Measurements from ENCODE around the gene TXNL1. TPM values are rescaled to one million over a fixed set of nuclear protein-coding genes. Genes with fewer than 3 reads are reported as not detected.
"Not testable (repeated sequence)": the region's sequence is repeated elsewhere in the genome, so short reads cannot be mapped to it uniquely, and the experiment has no call there.

The TXNL1 gene
- polyA plus RNA-seq, 10 donors = 92.8 to 131 (median 110) TPM

DNA sequence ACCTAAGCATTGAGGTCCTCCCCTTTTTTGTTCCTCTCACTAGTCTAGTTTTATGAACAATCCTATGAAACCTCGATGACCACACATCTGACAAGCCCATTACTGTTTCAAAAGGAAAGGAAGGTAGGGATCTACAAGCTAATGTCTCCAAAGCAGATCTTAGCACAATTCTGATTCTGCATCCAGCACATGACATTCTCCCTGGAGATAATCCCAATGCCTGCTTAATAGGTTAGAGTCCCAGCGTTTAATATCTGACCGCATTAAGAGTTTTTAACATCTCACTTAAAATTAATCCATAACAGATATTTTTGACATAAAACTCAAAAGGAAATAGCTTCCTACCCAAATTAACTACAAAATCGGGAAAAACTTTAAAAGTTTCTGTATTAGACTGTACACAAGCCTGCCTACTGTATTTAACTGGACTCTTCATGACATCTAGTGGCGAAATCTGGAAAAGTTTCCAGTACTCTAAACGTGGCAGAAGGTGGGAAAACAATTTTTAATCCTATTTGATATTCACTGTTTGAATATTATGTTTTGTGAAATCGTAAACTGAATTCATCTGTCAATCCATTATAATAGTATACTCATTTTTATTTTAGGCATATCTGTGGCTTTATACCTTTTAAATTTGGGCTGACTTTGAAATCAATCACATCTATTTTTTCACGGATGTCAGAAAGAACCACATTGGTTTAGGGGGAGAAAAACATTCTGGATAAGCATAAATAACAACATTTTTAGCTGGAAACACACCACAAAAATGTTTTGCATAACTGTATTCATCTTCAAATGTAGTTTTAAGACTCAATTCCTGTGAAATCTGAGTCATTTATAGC, 62.4 kb downstream of the TXNL1 start:
- DNase-seq = peak; percentile 76 to 87 (median 78)

DNA sequence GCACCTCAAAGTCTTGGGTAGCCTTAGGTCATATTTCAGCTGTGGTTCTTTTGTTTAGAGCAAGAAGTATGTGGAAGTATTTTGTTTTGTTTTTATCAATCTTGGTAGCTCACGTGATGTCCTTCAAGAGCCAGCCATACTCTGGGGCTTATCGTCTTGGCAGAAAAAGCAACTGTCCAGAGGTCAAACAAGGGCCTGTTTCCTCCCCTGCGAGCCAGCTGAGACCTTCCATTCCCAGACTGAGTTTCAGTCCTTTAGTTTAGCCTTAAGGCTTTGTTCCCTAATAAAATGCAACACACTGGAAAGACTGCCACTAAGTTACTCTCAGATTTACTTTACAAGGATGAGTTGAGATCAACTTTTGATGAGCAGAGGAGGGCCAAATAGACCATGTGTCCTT, 63.5 kb downstream of the TXNL1 start:
- peak; percentile 35 to 88 (median 73) for DNase-seq

DNA sequence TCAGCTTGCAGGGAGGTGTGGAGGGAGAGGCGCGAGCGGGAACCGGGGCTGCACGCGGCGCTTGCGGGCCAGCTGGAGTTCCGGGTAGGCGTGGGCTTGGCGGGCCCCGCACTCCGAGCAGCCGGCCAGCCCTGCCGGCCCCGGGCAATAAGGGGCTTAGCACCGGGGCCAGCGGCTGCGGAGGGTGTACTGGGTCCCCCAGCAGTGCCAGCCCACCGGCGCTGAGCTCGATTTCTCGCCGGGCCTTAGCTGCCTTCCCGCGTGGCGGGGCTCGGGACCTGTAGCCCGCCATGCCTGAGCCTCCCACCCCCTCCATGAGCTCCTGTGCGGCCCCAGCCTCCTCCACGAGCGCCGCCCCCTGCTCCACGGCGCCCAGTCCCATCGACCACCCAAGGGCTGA, 66.1 kb downstream of the TXNL1 start:
- DNase-seq = not testable (repeated sequence)

DNA sequence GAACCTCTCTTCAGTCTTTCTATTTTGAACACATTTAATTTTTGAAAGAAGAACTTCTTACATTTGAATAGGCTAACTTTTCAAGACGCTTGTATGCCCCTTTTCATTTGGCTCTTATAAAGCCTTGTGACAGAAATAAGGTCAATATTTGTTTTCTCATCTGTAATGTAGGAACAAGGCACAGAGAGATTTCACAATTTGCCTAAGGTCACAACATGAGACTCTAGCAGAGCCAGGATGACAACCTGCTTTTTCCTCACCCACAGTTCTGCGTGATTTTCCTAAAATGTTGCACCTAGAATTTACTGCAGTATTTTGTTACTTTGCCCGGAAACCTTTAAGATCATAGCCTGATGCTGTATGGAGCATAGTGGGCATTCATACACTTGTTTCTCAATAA, 67.4 kb downstream of the TXNL1 start:
- DNase-seq = no peak

DNA sequence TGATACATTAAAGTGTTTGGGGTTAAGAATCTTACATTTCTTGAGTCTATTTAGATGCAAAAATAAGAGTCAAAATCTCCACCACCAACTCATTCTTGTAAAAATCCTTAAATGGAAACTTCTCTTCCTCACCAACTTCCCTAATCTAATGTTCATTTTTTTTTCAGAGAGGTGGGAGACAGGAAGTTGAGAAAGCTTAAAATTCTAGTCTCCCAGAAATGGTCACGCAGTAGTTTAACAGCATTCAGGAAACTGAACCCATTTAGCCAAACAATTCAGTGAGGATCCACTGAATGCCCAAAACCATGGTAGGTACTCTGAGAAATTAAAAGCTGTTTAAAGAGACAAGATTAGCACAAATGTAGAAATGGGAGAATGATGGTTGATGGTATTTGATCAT, 69.0 kb downstream of the TXNL1 start:
- DNase-seq = peak in 2 of 3 donors; percentile 6 to 28

GRCh38 chr18:56568986-56569385, 69.4 kb downstream of the TXNL1 start:
- DNase-seq = peak in 2 of 3 donors; percentile 26 to 41

DNA sequence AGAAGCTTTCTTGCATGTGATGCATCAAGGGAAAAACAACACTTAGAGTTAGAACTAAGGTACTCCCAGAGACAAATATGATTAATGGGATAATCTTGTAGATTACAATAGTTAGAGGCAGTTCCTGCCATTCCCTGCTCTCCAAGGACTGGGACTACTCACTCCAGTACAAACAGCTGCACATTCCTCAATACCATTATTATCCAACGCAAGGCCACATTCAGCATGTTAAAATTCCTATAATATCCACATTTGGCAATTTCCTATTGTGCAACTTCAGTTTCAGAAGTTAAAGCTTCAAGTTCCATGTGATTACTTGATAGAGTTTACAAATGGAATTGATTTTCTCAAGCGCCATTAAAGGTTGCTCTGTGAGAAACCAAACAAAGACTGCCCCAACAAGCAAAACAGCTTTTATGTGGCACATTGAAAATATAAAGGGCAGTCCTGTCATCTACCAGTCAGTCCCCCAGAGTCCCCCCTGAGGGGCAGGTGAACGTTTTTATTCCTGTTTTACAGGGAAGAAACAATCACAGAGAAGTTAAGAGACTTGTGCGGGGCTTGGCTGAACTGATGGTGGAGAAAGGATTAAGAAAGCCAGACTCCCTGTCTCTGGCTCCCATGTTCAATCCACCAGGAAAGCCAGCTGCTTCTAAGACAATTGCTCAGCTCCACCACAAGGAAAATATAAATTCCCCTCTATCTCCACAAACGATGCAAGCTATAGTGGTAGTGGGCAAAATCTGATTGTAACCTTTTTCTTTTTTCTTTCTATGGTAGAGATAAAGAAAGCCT, 72.6 kb downstream of the TXNL1 start:
- peak; percentile 82 to 93 (median 91) for DNase-seq

GRCh38 chr18:56565046-56565445, 73.3 kb downstream of the TXNL1 start:
- DNase-seq = peak in 2 of 3 donors; percentile 69 to 87

- peak in 2 of 3 donors; percentile 24 to 26 for DNase-seq
These were observed 74.8 kb downstream of the TXNL1 start for GRCh38 chr18:56563568-56563967.

- DNase-seq = no peak
These were observed 75.9 kb downstream of the TXNL1 start for GRCh38 chr18:56562479-56562878.

- DNase-seq = no peak
These were observed 77.4 kb downstream of the TXNL1 start for GRCh38 chr18:56560992-56561391.

DNA sequence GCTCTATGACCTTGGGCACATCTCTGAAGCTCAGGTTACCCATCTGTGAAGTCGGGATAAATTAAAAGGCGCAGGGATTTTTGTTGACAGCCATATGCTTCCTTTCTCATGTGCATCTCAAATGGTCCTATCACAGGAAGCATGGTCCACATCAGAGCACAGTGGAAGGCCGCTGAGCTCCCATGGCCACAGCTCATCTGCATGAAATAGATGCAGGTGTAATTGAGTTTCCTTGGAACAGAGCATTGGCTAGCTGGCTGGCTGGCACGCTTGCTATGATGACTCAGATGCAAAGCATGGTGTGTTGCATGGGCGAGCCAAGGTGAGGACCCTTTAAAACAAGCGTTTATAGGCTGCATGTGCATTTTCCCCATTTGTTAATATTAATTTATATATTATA, 79.3 kb downstream of the TXNL1 start:
- DNase-seq = no peak

DNA sequence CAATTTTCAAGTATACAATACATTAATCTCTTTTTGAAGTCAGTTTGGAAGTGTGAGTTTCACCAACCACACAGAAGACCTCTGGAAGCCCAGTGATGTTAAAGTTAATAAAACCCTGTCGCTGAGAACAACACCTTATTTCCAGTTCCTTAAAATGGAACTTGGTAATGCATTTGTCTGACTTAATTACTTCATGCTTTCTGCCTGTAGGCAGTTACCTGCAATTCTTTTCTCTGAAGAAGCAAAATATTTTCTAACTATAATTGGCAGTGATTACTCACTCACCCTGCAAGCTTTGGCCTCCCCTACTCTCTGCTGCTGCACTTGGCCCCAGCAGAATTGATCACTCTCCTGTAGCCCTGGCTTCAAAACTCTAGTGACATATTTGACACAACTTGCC, 81.5 kb downstream of the TXNL1 start:
- no peak for DNase-seq

- no peak for DNase-seq
These were observed 88.3 kb downstream of the TXNL1 start for GRCh38 chr18:56550121-56550520.

Other genes starting within 250 kb of the TXNL1 start
- 10 to 100 TPM in 7 of 10 donors, 1 to 10 TPM in 3; 8.1 to 13.9 (median 10.6) TPM for gene WDR7, start 12.8 kb upstream of the TXNL1 start, polyA plus RNA-seq (ENCODE audit: insufficient read length in 10 of 10)

Data from muscle of back (tissue), 11 donors.